C1 segment of cervical spinal cord (tissue), 14 donors: ENCODE measurements around the gene OSBP2.
"Not testable (repeated sequence)": the region's sequence is repeated elsewhere in the genome, so short reads cannot be mapped to it uniquely, and the experiment has no call there.

ENCODE experiments used
- DNase-seq, 14 donors: peaks; one replicate each; lab custom pipeline; 2025; lab: John Stamatoyannopoulos, UW

Gene OSBP2

GRCh38 chr22:30763815-30764673 lies 69.4 kb downstream of the OSBP2 start:
- peak in 2 of 14 donors; percentile 2 to 81 for DNase-seq

- DNase-seq, result no peak
Observed at GRCh38 chr22:30767661-30768060, 73.0 kb downstream of the OSBP2 start.

GRCh38 chr22:30770716-30771115 lies 76.0 kb downstream of the OSBP2 start:
- no peak for DNase-seq

- no peak for DNase-seq
Observed at GRCh38 chr22:30773919-30774318, 79.2 kb downstream of the OSBP2 start.

- DNase-seq, result no peak
Observed at GRCh38 chr22:30774566-30774965, 79.9 kb downstream of the OSBP2 start.

GRCh38 chr22:30776476-30776875 lies 81.8 kb downstream of the OSBP2 start:
- DNase-seq, result peak in 1 of 14 donors; percentile 15

GRCh38 chr22:30777146-30777545 lies 82.5 kb downstream of the OSBP2 start:
- not testable (repeated sequence) for DNase-seq

GRCh38 chr22:30777587-30777986 lies 82.9 kb downstream of the OSBP2 start:
- no peak for DNase-seq

- no peak for DNase-seq
Observed at GRCh38 chr22:30778261-30778660, 83.6 kb downstream of the OSBP2 start.

GRCh38 chr22:30780026-30780425 lies 85.4 kb downstream of the OSBP2 start:
- DNase-seq, result no peak

- DNase-seq, result no peak
Observed at GRCh38 chr22:30781271-30781875, 86.7 kb downstream of the OSBP2 start.

GRCh38 chr22:30782613-30783012 lies 87.9 kb downstream of the OSBP2 start:
- no peak for DNase-seq

- no peak for DNase-seq
Observed at GRCh38 chr22:30783021-30783420, 88.3 kb downstream of the OSBP2 start.

GRCh38 chr22:30785527-30785926 lies 90.9 kb downstream of the OSBP2 start:
- no peak for DNase-seq

- DNase-seq, result no peak
Observed at GRCh38 chr22:30790366-30790765, 95.7 kb downstream of the OSBP2 start.

GRCh38 chr22:30792456-30792855 lies 97.8 kb downstream of the OSBP2 start:
- DNase-seq, result no peak

- no peak for DNase-seq
Observed at GRCh38 chr22:30795118-30795517, 100.4 kb downstream of the OSBP2 start.

GRCh38 chr22:30801695-30802094 lies 107.0 kb downstream of the OSBP2 start:
- no peak for DNase-seq

- peak in 13 of 14 donors; percentile 9 to 80 (median 44) for DNase-seq
Observed at GRCh38 chr22:30802202-30803166, 107.8 kb downstream of the OSBP2 start.

GRCh38 chr22:30803679-30804078 lies 109.0 kb downstream of the OSBP2 start:
- no peak for DNase-seq

GRCh38 chr22:30804626-30805025 lies 110.0 kb downstream of the OSBP2 start:
- DNase-seq, result no peak

GRCh38 chr22:30806391-30806861 lies 111.8 kb downstream of the OSBP2 start:
- peak in 1 of 14 donors; percentile 16 for DNase-seq
